Activated CD8-positive, alpha-beta memory T cell treated with anti-CD3 and anti-CD28 coated beads, Interleukin-2, amount 50 U/mL, for 4 hours (primary cell): Measurements from ENCODE around the gene NPEPPS.

Experiments
- DNase-seq: peaks from one replicate; pipeline ENCODE4 v3.0.0-alpha.2; 2020

Gene NPEPPS

DNA sequence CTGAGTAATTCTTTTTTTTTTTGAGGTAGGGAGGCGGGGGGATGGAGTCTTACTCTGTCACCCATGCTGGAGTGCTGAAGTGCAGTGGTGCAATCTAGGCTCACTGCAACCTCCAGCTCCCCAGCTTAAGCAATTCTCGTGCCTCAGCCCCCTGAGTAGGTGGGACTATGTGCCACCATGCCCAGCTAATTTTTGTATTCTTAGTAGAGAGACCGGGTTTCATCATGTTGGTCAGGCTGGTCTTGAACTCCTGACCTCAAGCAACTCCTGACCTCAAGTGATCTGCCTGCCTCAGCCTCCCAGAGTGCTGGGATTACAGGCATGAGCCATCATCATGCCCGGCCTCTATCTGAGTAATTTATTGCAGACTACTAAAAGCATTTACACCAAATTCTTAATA is 138.2 kb downstream of the NPEPPS start:
- no peak for DNase-seq

DNA sequence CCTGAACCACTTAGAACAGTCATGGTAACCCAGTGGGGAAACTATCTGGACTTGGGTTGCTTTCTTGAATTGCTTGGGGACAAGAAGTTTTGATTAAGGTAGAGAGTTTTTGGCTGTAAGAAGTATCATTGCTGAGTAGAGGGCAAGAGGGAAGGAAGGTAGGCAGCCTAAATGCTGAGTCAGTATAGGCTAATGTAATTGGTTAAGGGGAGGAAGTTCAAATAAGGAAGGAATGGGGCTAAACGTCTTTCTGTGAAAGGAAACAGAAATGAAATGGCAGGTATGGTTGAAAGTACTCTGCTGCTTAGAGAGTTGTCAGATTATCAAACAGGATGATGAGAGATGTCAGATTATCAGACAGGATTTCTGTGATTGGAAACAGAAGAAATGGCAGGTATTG is 139.2 kb downstream of the NPEPPS start:
- no peak for DNase-seq
